ENCODE data around the gene SIRT7. TPM values are rescaled to one million over a fixed set of nuclear protein-coding genes. Genes with fewer than 3 reads are reported as not detected.

SIRT7 gene
- total and polyA plus RNA-seq, 2 donors (not counting 3 experiments of a cell fraction or from before 2014, with no cell fraction given): 11.6 to 28.8 TPM

- Histone ChIP-seq H3K36me3 (ENCODE audit: control insufficient read depth in 2 of 2, extremely low read depth in 1 of 2, insufficient read depth in 2 of 2, low read length in 2 of 2) (peaks cover 26 to 42% of the 10 kb centered on the region in 2 experiments), H3K4me2 (ENCODE audit: insufficient read depth, low read length) (no peak overlapping the region), H4K20me1 (replicated peaks; ENCODE audit: control insufficient read depth, extremely low read depth, insufficient read depth, low read length) (no peaks in the 10 kb centered on the region), H3K9ac (replicated peaks; ENCODE audit: extremely low read depth, insufficient read depth, low read length) (no peak overlapping the region), H3K4me3 (replicated peaks in 1 of 3; ENCODE audit: insufficient read depth in 1 of 3, low read depth in 1 of 3, low read length in 3 of 3) (no peak overlapping the region), H3K27me3 (ENCODE audit: control insufficient read depth in 2 of 2, insufficient read depth in 2 of 2, low read length in 2 of 2) (no peaks in the 10 kb centered on the region), H3K79me2 (ENCODE audit: control insufficient read depth, insufficient read depth, low read length) (peaks cover 37% of the 10 kb centered on the region), H3K27ac (ENCODE audit: insufficient read depth, low read depth, low read length) (no peak overlapping the region), H2AFZ (ENCODE audit: low read depth, low read length) (no peak overlapping the region), H3K9me3 (replicated peaks; ENCODE audit: control insufficient read depth, insufficient read depth, low read length) (no peaks in the 10 kb centered on the region), H3K4me1 (ENCODE audit: control insufficient read depth, extremely low read depth, insufficient read depth, low read length) (peaks cover 10% of the 10 kb centered on the region), H3K9me1 (replicated peaks; ENCODE audit: control insufficient read depth, extremely low read depth, insufficient read depth, low read length) (no peaks in the 10 kb centered on the region)
- TF ChIP-seq POLR2AphosphoS5 (IDR thresholded peaks at IDR 0.05; ENCODE audit: insufficient read depth, low read depth, low read length) (no peak), EZH2 (IDR thresholded peaks at IDR 0.05; ENCODE audit: borderline replicate concordance, low read depth, low read length, severe bottlenecking) (no peak), CTCF (IDR thresholded peaks at IDR 0.05; ENCODE audit: extremely low read depth in 1 of 2, insufficient read depth in 1 of 2, low read depth in 1 of 2, low read length in 2 of 2) (no peak), POLR2A (IDR thresholded peaks at IDR 0.05; ENCODE audit: low read depth, low read length) (no peak), MYC (IDR thresholded peaks at IDR 0.05; ENCODE audit: low read depth, low read length) (no peak), FOS (IDR thresholded peaks at IDR 0.05; ENCODE audit: borderline replicate concordance, insufficient read depth, low read length) (no peak), GATA2 (IDR thresholded peaks at IDR 0.05; ENCODE audit: insufficient read depth, insufficient read length, low read depth, low read length) (no peak), MAX (IDR thresholded peaks at IDR 0.05; ENCODE audit: insufficient read depth, insufficient read length) (no peak), JUN (IDR thresholded peaks at IDR 0.05; ENCODE audit: borderline replicate concordance, insufficient read depth, insufficient read length, low read depth) (no peak)
- FAIRE-seq (no peak), DNase-seq (ENCODE audit: low read depth, low spot score) (no peak)
- ChIA-PET POLR2A (no interaction called here), CTCF (no interaction called here)
- BruUV-seq (replicated peaks): no TSS peak
- dilution Hi-C loops (cut with MboI; ENCODE audit: extremely low pct_ligation_motif_present, low sequenced_read_pairs) (no loop called here), intact Hi-C loops (cut with micrococcal nuclease) (no loop called here)
These were observed 32.5 kb downstream of the SIRT7 start for GRCh38 chr17:81885454-81885853.
